ENCODE results near the gene PINLYP. TPM values are rescaled to one million over a fixed set of nuclear protein-coding genes. Genes with fewer than 3 reads are reported as not detected.
"Not testable (repeated sequence)": the region's sequence is repeated elsewhere in the genome, so short reads cannot be mapped to it uniquely, and the experiment has no call there.

The PINLYP gene
- total RNA-seq, 4 donors from 2014 or later = 3.8 to 18.4 (median 8.6) TPM

DNA sequence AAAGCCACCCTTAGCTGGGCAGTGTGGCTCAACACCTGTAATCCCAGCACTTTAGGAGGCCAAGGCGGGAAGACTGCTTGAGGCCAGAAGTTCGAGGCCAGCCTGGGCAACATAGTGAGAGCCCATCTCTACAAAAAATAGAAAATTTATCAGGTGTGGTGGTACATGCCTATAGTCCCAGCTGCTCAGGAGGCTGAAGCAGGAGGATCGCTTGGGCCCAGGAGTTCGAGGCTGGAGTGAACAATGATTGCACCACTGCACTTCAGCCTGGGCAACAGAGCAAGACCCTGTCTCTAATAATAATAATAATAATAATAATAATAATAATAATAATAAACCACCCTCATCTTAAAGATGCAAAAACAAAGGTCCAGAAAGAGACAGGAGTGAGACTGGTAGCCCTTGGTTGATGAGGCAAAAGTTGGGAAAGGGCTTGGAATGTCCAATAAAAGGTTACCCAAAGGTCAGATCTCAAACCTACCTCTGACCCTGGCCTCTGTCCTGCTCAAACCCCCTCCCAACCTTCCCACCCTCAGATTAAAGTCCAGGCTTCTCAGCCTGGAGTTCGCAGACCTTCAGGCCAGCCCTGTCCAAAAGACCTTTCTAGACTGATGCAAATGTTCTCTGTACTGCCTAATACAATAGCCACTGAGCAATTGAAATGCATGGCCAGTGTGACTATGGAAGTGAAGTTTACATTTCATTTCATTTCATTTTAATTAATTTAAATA is 33.5 kb upstream of the PINLYP start:
- DNase-seq (ENCODE audit: low spot score) (no peak), ATAC-seq (ENCODE audit: low FRiP score) (no peak)
- no peak for TF ChIP-seq CTCF (IDR thresholded peaks at IDR 0.05)

- DNase-seq (ENCODE audit: low spot score) (no peak), ATAC-seq (ENCODE audit: low FRiP score) (no peak)
- no peak for TF ChIP-seq CTCF (IDR thresholded peaks at IDR 0.05)
Measured at GRCh38 chr19:43544077-43544476, 31.5 kb upstream of the PINLYP start.

DNA sequence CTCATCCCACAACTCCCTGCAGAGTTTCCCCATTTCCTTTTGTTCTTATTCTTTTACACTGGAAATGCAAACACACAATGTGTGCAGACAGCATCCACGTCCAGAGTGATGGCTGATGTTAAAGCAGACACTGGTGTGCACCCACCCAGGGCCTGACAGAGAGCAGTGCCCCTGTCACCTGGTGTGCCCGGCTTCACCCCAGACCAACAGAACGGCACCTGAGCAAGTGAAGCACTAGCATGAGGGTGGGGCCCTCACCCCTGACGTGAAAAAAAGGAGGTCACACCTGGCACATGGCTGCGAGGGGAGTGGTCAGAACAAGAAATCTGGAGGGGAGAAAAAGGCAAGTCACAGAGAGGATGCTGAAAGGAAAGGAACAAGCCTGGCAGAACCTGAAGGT is 30.3 kb upstream of the PINLYP start:
- DNase-seq (ENCODE audit: low spot score) = no peak
- no peak for TF ChIP-seq CTCF (IDR thresholded peaks at IDR 0.05)
- ATAC-seq (ENCODE audit: low FRiP score) = no peak

GRCh38 chr19:43545981-43546380 is 29.6 kb upstream of the PINLYP start:
- no peak for TF ChIP-seq CTCF (IDR thresholded peaks at IDR 0.05)
- no peak for ATAC-seq (ENCODE audit: low FRiP score)
- no peak for DNase-seq (ENCODE audit: low spot score)

- DNase-seq (ENCODE audit: low spot score) = no peak
Measured at GRCh38 chr19:43546581-43546980, 29.0 kb upstream of the PINLYP start.

GRCh38 chr19:43547926-43548325 is 27.7 kb upstream of the PINLYP start:
- ATAC-seq (ENCODE audit: low FRiP score) = not testable (repeated sequence)

More at GRCh38 chr19:43546581-43546980, 29.0 kb upstream of the PINLYP start:
- ATAC-seq (ENCODE audit: low FRiP score) = peak; percentile 13
- TF ChIP-seq CTCF (IDR thresholded peaks at IDR 0.05) = no peak

GRCh38 chr19:43548706-43549105 is 26.9 kb upstream of the PINLYP start:
- ATAC-seq (ENCODE audit: low FRiP score) (no peak), DNase-seq (ENCODE audit: low spot score) (no peak)
- TF ChIP-seq CTCF (IDR thresholded peaks at IDR 0.05) = no peak

More at GRCh38 chr19:43547926-43548325, 27.7 kb upstream of the PINLYP start:
- DNase-seq (ENCODE audit: low spot score) = not testable (repeated sequence)

All from omental fat pad (tissue), 4 donors.